ENCODE data around the gene XKR8. TPM values are rescaled to one million over a fixed set of nuclear protein-coding genes. Genes with fewer than 3 reads are reported as not detected.
A peak's percentile ranks its signal among the peaks of the same experiment; 100 is the strongest.

XKR8 gene
- total and polyA plus RNA-seq, 2 donors, result 1.3 to 5.2 TPM

GRCh38 chr1:27935721-27936120 is 24.1 kb upstream of the XKR8 start:
- Histone ChIP-seq H3K4me3 (ENCODE audit: low read length in 2 of 2) (no peak overlapping the region), H3K36me3 (ENCODE audit: control insufficient read depth in 2 of 2, insufficient read depth in 2 of 2, low read length in 1 of 2) (no peaks in the 10 kb centered on the region), H3K9me3 (ENCODE audit: control insufficient read depth in 2 of 2, insufficient read depth in 1 of 2, low read length in 1 of 2) (no peaks in the 10 kb centered on the region), H3K4me1 (ENCODE audit: control insufficient read depth in 2 of 2, insufficient read depth in 2 of 2, low read length in 2 of 2) (peaks cover 4 to 15% of the 10 kb centered on the region in 2 donors), H3K27ac (ENCODE audit: low read depth in 1 of 2, low read length in 1 of 2) (no peak overlapping the region), H3K27me3 (ENCODE audit: control insufficient read depth in 2 of 2, insufficient read depth in 1 of 2, low read length in 1 of 2) (peaks cover 0 to 13% of the 10 kb centered on the region in 2 donors)
- DNase-seq (ENCODE audit: low read depth in 6 of 9, low spot score in 9 of 9), result no peak
- 79% methylated on average over 8 of the region's 8 CpGs for WGBS

- H3K4me1 ChIP-seq (ENCODE audit: control insufficient read depth in 2 of 2, insufficient read depth in 2 of 2, low read length in 2 of 2), result peaks cover 4 to 13% of the 10 kb centered on the region in 2 donors
- H3K4me3 ChIP-seq (ENCODE audit: low read length in 2 of 2), result no peak overlapping the region
- H3K27me3 ChIP-seq (ENCODE audit: control insufficient read depth in 2 of 2, insufficient read depth in 1 of 2, low read length in 1 of 2), result peaks cover 0 to 13% of the 10 kb centered on the region in 2 donors
- no peaks in the 10 kb centered on the region for H3K9me3 ChIP-seq (ENCODE audit: control insufficient read depth in 2 of 2, insufficient read depth in 1 of 2, low read length in 1 of 2)
- DNase-seq (ENCODE audit: low read depth in 6 of 9, low spot score in 9 of 9), result no peak
- no peak overlapping the region for H3K27ac ChIP-seq (ENCODE audit: low read depth in 1 of 2, low read length in 1 of 2)
- no peaks in the 10 kb centered on the region for H3K36me3 ChIP-seq (ENCODE audit: control insufficient read depth in 2 of 2, insufficient read depth in 2 of 2, low read length in 1 of 2)
- WGBS, result 99% methylated on average over 5 of the region's 5 CpGs
Observed at GRCh38 chr1:27936370-27936769, 23.4 kb upstream of the XKR8 start.

GRCh38 chr1:27937524-27937836 is 22.3 kb upstream of the XKR8 start:
- 89% methylated on average over 1 of the region's 1 CpG for WGBS
- H3K9me3 ChIP-seq (ENCODE audit: control insufficient read depth in 2 of 2, insufficient read depth in 1 of 2, low read length in 1 of 2), result no peaks in the 10 kb centered on the region
- H3K4me3 ChIP-seq (ENCODE audit: low read length in 2 of 2), result no peak overlapping the region
- no peaks in the 10 kb centered on the region for H3K36me3 ChIP-seq (ENCODE audit: control insufficient read depth in 2 of 2, insufficient read depth in 2 of 2, low read length in 1 of 2)
- no peak overlapping the region for H3K27ac ChIP-seq (ENCODE audit: low read depth in 1 of 2, low read length in 1 of 2)
- no peak for DNase-seq (ENCODE audit: low read depth in 6 of 9, low spot score in 9 of 9)
- H3K27me3 ChIP-seq (ENCODE audit: control insufficient read depth in 2 of 2, insufficient read depth in 1 of 2, low read length in 1 of 2), result peaks cover 0 to 13% of the 10 kb centered on the region in 2 donors
- H3K4me1 ChIP-seq (ENCODE audit: control insufficient read depth in 2 of 2, insufficient read depth in 2 of 2, low read length in 2 of 2), result peaks cover 4 to 13% of the 10 kb centered on the region in 2 donors

GRCh38 chr1:27938488-27938887 is 21.3 kb upstream of the XKR8 start:
- no peak overlapping the region for H3K27ac ChIP-seq (ENCODE audit: low read depth in 1 of 2, low read length in 1 of 2)
- H3K27me3 ChIP-seq (ENCODE audit: control insufficient read depth in 2 of 2, insufficient read depth in 1 of 2, low read length in 1 of 2), result peaks cover 0 to 13% of the 10 kb centered on the region in 2 donors
- no peaks in the 10 kb centered on the region for H3K36me3 ChIP-seq (ENCODE audit: control insufficient read depth in 2 of 2, insufficient read depth in 2 of 2, low read length in 1 of 2)
- H3K4me1 ChIP-seq (ENCODE audit: control insufficient read depth in 2 of 2, insufficient read depth in 2 of 2, low read length in 2 of 2), result peaks cover 4 to 13% of the 10 kb centered on the region in 2 donors
- 91% methylated on average over 4 of the region's 4 CpGs for WGBS
- H3K9me3 ChIP-seq (ENCODE audit: control insufficient read depth in 2 of 2, insufficient read depth in 1 of 2, low read length in 1 of 2), result no peaks in the 10 kb centered on the region
- DNase-seq (ENCODE audit: low read depth in 6 of 9, low spot score in 9 of 9), result no peak
- H3K4me3 ChIP-seq (ENCODE audit: low read length in 2 of 2), result no peak overlapping the region

- Histone ChIP-seq H3K4me3 (ENCODE audit: low read length in 2 of 2) (no peak overlapping the region), H3K9me3 (ENCODE audit: control insufficient read depth in 2 of 2, insufficient read depth in 1 of 2, low read length in 1 of 2) (no peaks in the 10 kb centered on the region), H3K27ac (ENCODE audit: low read depth in 1 of 2, low read length in 1 of 2) (no peak overlapping the region), H3K36me3 (ENCODE audit: control insufficient read depth in 2 of 2, insufficient read depth in 2 of 2, low read length in 1 of 2) (no peaks in the 10 kb centered on the region), H3K27me3 (ENCODE audit: control insufficient read depth in 2 of 2, insufficient read depth in 1 of 2, low read length in 1 of 2) (peaks cover 0 to 7% of the 10 kb centered on the region in 2 donors), H3K4me1 (ENCODE audit: control insufficient read depth in 2 of 2, insufficient read depth in 2 of 2, low read length in 2 of 2) (peaks cover 0 to 5% of the 10 kb centered on the region in 2 donors)
- peak in 8 of 9 donors; percentile 27 to 76 (median 42) for DNase-seq (ENCODE audit: low read depth in 6 of 9, low spot score in 9 of 9)
- WGBS, result 28% methylated on average over 6 of the region's 6 CpGs
Observed at GRCh38 chr1:27940297-27940696, 19.5 kb upstream of the XKR8 start.

GRCh38 chr1:27940870-27941560 is 18.8 kb upstream of the XKR8 start:
- peaks cover 0 to under 1% of the 10 kb centered on the region in 2 donors for H3K27me3 ChIP-seq (ENCODE audit: control insufficient read depth in 2 of 2, insufficient read depth in 1 of 2, low read length in 1 of 2)
- no peaks in the 10 kb centered on the region for H3K9me3 ChIP-seq (ENCODE audit: control insufficient read depth in 2 of 2, insufficient read depth in 1 of 2, low read length in 1 of 2)
- H3K36me3 ChIP-seq (ENCODE audit: control insufficient read depth in 2 of 2, insufficient read depth in 2 of 2, low read length in 1 of 2), result no peaks in the 10 kb centered on the region
- H3K27ac ChIP-seq (ENCODE audit: low read depth in 1 of 2, low read length in 1 of 2), result no peak overlapping the region
- H3K4me3 ChIP-seq (ENCODE audit: low read length in 2 of 2), result no peak overlapping the region
- 98% methylated on average over 9 of the region's 9 CpGs for WGBS
- peaks cover 0 to 4% of the 10 kb centered on the region in 2 donors for H3K4me1 ChIP-seq (ENCODE audit: control insufficient read depth in 2 of 2, insufficient read depth in 2 of 2, low read length in 2 of 2)
- no peak for DNase-seq (ENCODE audit: low read depth in 6 of 9, low spot score in 9 of 9)

GRCh38 chr1:27941671-27942540 is 17.9 kb upstream of the XKR8 start:
- Histone ChIP-seq H3K36me3 (ENCODE audit: control insufficient read depth in 2 of 2, insufficient read depth in 2 of 2, low read length in 1 of 2) (no peaks in the 10 kb centered on the region), H3K4me1 (ENCODE audit: control insufficient read depth in 2 of 2, insufficient read depth in 2 of 2, low read length in 2 of 2) (peaks cover 0 to 4% of the 10 kb centered on the region in 2 donors), H3K9me3 (ENCODE audit: control insufficient read depth in 2 of 2, insufficient read depth in 1 of 2, low read length in 1 of 2) (no peaks in the 10 kb centered on the region), H3K27ac (ENCODE audit: low read depth in 1 of 2, low read length in 1 of 2) (no peak overlapping the region), H3K4me3 (ENCODE audit: low read length in 2 of 2) (no peak overlapping the region), H3K27me3 (ENCODE audit: control insufficient read depth in 2 of 2, insufficient read depth in 1 of 2, low read length in 1 of 2) (no peaks in the 10 kb centered on the region)
- no peak for DNase-seq (ENCODE audit: low read depth in 6 of 9, low spot score in 9 of 9)
- 95% methylated on average over 12 of the region's 12 CpGs for WGBS

- H3K4me3 ChIP-seq (ENCODE audit: low read length in 2 of 2), result no peak overlapping the region
- H3K4me1 ChIP-seq (ENCODE audit: control insufficient read depth in 2 of 2, insufficient read depth in 2 of 2, low read length in 2 of 2), result peaks cover 0 to 2% of the 10 kb centered on the region in 2 donors
- no peaks in the 10 kb centered on the region for H3K9me3 ChIP-seq (ENCODE audit: control insufficient read depth in 2 of 2, insufficient read depth in 1 of 2, low read length in 1 of 2)
- H3K27ac ChIP-seq (ENCODE audit: low read depth in 1 of 2, low read length in 1 of 2), result no peak overlapping the region
- no peak for DNase-seq (ENCODE audit: low read depth in 6 of 9, low spot score in 9 of 9)
- 100% methylated on average over 5 of the region's 5 CpGs for WGBS
- H3K36me3 ChIP-seq (ENCODE audit: control insufficient read depth in 2 of 2, insufficient read depth in 2 of 2, low read length in 1 of 2), result no peaks in the 10 kb centered on the region
- H3K27me3 ChIP-seq (ENCODE audit: control insufficient read depth in 2 of 2, insufficient read depth in 1 of 2, low read length in 1 of 2), result no peaks in the 10 kb centered on the region
Observed at GRCh38 chr1:27945020-27945419, 14.8 kb upstream of the XKR8 start.

- no peak for DNase-seq (ENCODE audit: low read depth in 6 of 9, low spot score in 9 of 9)
- 98% methylated on average over 8 of the region's 8 CpGs for WGBS
- no peaks in the 10 kb centered on the region for H3K9me3 ChIP-seq (ENCODE audit: control insufficient read depth in 2 of 2, insufficient read depth in 1 of 2, low read length in 1 of 2)
Observed at GRCh38 chr1:27949027-27949426, 10.7 kb upstream of the XKR8 start.

More at GRCh38 chr1:27949027-27949426, 10.7 kb upstream of the XKR8 start:
- no peaks in the 10 kb centered on the region for H3K27me3 ChIP-seq (ENCODE audit: control insufficient read depth in 2 of 2, insufficient read depth in 1 of 2, low read length in 1 of 2)
- H3K27ac ChIP-seq (ENCODE audit: low read depth in 1 of 2, low read length in 1 of 2), result no peak overlapping the region
- no peaks in the 10 kb centered on the region for H3K4me1 ChIP-seq (ENCODE audit: control insufficient read depth in 2 of 2, insufficient read depth in 2 of 2, low read length in 2 of 2)
- no peaks in the 10 kb centered on the region for H3K36me3 ChIP-seq (ENCODE audit: control insufficient read depth in 2 of 2, insufficient read depth in 2 of 2, low read length in 1 of 2)
- no peak overlapping the region for H3K4me3 ChIP-seq (ENCODE audit: low read length in 2 of 2)

All from thymus (tissue), 11 donors.